Measurements from ENCODE around the gene CCM2.
"Not testable (repeated sequence)": the region's sequence is repeated elsewhere in the genome, so short reads cannot be mapped to it uniquely, and the experiment has no call there.

CCM2 gene

DNA sequence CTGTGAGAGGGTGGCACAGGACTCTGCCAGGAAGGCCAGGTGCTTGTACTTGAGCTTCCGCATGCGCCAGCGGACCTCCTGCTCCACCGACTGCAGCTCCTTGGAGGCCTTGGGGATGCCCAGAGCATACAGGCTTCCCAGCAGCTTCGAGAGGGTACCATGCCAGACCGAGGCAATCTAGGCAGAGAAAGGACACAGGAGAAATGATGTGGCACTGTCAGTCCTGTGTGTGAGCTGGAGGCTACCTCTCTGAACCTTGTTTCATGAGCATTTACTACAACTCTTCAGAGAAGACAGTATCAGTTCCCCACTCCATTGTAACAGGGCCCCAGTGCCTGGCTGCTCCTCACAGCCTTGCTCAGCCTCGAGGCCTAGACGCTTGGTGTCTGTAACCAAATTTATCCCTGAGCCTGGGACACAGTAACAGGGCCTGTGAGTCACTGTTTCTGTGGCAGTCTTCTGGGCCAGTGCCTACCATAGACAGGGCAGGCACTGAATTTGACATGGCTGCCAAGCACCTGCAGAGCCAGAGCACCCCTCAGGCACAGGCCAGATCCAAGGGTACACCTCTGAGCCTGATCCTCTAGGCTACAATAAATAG, 105.7 kb downstream of the CCM2 start:
- DNase-seq = no peak

DNA sequence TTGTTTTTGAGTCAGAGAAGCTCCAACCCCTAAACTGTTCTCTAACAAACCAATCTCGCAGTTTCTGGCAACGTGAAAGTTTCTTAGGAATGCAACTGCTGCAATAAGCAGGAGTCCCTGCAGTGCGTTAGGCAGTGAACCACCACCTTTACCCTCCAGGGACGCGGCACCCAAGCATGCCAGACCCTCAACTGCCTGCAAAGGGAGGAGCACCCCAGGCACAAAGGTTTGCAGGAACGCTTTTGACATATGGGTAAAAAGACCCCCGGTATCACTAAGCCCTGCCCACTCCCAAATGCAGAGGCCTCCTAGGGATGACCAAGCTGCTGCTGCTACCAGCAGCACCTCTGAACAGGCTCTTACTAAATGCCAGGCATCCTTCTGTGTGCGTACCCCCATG, 106.8 kb downstream of the CCM2 start:
- no peak for DNase-seq

DNA sequence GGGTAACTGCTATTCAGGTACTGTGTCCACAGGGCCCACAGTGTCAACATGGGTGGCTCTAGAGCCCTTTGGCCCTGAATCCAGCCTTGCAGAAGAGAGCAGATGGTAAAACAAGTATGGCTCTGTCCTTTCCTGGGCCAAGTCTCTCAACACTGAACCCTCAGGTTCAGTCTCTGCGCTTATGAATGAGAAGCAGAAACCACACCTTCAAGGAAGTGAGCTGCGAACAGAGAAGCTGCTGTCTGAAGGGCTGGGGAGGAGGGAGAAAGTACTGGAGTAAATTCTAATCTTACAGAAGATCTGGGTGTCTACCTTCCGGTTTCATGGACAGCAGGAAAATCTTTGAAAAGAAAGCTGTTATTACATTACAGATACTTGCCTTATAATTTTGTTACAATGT, 107.4 kb downstream of the CCM2 start:
- DNase-seq = no peak

DNA sequence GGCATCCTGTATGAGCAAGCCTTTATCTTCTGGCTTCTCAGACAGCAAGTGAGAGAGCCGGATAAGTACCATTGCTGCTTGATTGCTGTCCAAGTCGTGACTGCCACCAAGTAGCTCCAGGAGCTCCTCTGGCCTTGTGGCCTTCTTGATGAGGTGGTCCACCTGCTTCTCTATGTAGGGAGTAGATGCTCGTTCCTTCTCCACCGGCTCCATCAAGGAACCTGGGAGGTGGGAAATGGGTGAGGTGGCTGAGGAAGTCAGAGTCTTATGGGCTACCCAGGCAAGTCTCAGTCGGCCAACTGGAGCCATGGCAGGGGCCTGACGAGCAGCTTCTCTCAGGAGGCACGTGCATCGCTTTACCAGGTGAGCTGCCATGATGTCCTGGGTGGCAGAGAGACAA, 108.9 kb downstream of the CCM2 start:
- DNase-seq = no peak

DNA sequence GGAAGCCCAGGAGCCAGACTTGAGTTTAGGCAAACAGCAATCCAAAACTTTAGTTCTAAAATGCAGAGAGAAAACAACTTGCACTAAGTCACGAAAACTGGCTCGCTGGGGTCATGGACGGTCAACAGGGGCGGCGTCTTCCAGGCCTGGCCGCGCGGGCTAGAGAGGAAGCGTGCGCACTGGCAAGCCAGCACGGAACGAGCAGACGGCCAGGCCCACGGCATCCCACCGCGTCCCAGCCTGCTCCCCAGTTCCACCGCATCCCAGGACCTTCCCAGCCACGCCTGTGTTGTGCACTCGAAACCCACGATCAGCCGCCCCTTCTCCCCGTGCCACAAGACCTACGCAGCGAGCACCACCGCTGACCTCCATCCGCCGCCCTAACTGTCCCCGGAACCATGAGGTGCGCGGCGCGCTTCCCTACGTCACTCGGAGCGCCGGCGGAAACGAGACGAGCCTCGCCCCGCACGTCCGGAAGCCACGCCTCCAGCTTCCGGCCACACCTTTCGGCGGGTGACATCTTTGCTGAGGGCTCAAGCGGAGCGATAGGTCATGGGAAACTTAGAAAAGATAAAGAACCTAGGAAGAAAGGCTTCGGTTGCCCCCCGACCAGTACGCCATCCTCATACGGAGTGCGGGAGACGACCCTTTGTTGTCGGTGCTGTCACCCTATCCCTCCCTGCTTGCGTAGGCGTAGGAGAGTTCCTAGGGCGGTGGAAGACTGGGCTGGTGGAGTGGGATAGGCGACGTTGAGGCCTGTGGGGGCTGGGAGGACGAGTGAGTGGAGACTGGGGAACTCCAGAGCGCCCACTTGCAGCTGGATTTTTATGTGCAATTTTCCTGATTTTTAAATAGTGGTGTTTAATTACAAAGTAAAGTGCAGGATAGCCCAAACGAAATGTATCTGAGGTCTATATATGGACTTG, 111.6 kb downstream of the CCM2 start, which contains the start of gene TBRG4:
Gene TBRG4, minus strand, starts transcription at position 400 of the 926 bp plus-strand sequence. CDS start 2,460 bp downstream, outside the sequence.
- DNase-seq = peak; percentile 98

DNA sequence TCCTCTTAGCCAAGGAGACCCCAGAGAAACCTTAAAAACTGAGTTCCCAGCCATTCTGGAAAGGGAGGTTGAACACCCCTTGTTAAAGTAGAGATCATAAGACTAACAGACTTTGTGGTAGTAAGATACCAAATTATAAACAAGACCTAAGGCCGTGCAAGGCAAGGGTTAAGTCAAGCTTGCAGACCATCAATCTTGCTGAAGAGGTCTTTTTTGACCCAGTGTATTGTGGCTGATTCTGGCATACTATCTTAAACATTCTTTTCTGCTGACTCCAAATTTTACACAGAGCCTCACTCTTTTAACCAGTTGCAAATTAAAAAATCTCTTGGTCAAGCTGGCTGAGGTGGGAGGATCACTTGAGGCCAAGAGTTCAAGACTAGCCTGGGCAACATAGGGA, 112.6 kb downstream of the CCM2 start:
- DNase-seq = no peak

DNA sequence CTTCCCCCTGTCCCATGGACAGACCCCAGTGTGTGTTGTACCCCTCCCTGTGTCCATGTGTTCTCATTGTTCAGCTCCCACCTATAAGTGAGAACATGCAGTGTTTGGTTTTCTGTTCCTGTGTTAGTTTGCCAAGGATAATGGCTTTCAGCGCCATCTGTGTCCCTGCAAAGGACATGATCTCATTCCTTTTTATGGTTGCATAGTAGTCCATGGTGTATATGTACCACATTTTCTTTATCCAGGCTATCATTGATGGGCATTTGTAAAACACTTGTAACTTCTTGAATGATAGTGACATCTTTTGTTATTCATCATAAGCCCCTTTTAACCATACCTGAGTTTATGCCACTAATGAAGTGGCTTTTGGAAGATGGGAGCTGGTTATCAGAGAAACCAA, 114.3 kb downstream of the CCM2 start:
- DNase-seq = not testable (repeated sequence)

DNA sequence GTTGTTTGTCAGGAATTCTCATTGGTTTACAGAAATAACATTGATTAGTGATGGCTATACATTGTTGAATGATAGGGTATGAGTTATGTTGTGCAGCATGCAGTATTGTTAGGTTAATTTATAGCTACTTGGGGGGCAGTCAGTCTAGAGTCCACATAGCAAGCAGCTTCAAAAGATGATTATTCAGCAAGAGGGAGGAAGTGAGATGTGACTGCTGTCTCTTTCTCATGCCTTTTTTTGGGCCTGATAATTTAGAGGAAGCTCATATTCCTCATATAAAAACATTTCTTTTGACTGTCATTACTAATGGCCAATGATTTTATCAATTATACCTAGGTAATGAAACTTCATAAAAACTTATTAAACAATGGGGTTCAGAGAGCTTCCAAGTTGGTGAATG, 114.9 kb downstream of the CCM2 start:
- no peak for DNase-seq

DNA sequence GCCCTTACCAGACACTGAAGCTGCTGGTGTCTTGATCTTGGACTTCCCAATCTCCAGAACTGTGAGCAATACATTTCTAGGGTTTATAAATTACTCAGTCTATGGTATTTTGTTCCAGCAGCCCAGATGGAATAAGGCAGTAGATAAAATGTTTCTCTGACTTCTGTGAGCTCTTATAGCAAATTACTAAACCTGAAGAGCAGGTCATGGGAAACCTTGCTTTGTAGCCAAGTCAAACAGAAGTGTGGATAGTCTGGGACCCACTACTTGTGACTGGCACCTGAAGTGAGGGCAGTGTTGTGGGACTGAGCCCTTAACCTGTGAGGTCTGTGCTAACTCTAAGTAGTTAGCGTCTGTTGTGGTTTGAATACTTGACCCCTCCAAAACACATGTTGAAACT, 116.0 kb downstream of the CCM2 start:
- no peak for DNase-seq

DNA sequence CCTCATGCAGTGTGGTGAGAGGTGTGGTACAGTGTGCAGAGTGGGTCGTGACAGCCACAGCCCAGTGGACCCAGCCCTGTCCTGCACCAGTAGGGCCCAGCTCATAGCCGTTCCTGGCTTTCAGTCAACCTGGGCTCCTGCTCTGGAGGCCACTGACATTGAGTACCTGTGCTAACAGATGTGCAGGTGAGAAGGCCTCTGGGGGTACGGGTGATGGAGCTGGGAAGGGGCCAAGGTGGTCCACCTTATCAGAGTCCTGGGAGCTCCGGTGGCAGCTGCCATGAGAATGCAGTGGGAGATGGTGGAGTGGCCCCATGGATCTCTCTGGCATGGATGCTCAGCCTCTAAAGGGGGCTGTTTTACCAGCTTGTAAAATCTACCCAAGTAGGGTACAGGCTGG, 117.6 kb downstream of the CCM2 start:
- no peak for DNase-seq

DNA sequence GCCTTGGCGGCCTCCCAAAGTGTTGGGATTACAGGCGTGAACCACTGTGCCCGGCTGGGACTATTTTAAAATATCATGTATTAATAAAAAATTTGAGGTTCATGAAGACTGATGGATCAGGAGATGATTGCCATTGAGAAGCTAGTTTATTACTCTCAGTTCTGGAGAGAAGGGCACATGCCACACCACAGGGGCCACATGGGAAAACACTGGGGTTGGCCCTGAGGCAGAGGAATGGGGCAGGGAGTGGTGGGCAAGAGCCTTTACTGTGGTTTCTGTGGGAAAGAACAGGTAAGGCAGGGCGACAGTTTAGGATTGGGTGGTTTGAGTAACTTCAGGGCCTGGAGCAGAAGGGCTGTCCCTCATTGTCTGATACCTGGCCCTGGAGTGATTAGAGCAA, 118.3 kb downstream of the CCM2 start:
- DNase-seq = no peak

DNA sequence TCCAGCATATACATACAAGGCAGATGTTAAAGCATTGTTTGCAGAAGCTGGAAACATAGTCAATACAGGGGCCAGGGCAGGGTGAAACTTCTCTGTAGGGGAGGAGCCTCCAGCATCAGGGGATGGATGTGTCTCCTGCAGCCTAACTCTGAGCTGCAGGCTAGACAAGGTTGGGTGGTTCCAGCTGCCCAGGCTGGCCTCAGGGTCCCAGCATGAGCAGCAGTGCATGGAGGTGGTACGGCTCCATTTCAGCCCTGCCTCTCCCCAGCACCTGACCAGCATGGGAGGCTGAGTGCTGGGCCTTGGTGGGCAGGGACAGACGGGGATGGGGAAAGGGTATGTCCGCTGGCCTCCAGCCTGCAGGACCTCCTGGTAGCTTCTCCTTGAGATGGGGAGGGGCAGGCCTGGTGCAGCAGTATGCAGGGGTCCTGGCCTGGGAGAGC, 118.9 kb downstream of the CCM2 start:
- no peak for DNase-seq

DNA sequence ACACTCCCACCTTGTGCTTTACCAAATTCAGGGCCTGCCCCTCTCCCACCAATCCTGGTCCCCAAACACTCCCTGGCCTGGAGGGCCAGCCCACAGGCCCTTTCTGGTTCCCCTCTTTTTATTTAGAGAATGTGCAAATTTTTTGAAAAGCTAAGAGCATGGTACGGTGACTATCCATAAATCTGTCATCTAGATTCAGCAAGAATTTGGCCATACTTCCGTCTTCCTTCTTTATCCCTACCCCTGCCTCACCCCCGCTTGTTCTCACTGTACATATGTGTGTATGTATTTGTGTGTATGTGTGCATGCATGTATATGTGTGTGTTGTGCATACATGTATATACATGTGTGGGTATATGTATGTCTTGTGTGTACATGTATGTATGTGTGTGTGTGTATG, 119.5 kb downstream of the CCM2 start:
- no peak for DNase-seq

DNA sequence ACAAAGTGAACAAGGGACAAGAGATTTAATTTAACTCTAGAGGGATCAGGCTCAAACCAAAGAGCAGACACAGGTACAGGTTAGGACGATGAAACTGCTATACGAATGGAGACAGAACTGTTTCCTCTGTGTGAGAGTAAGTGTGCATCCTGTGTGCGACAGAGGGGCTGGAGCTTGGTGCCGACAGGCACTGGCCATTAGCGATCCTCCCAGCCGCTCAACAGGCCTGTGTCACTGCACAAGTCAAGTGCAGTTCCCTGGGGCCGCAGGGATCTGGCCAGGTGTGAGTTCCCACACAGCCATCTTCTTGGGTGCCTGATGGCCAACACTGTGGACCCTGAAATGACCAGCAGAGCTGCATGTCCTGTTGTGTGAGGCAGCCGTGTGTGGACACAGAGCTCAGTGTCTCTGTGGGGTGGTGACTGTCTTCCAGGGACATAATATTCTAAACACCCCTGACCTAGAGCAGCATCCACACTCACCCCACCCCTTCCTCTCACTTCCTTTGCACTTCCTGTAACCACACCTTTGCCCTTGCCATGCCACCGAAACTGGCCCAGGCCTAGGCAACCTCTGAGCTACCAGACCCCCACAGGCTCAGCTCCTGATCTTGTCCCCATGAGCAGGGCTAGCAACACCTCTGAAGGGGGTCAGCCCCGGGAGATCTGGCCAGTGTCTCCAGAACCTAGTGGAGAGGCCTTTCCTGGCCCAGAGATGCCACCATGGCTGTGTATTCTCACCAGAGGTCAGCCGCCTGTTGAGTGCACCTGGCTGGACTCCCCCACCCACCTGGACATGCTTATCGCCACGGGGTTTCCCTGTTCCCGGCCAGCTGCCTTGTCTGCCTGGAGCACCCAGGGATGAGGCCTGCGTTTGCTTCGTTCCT, 123.2 kb downstream of the CCM2 start:
- no peak for DNase-seq

DNA sequence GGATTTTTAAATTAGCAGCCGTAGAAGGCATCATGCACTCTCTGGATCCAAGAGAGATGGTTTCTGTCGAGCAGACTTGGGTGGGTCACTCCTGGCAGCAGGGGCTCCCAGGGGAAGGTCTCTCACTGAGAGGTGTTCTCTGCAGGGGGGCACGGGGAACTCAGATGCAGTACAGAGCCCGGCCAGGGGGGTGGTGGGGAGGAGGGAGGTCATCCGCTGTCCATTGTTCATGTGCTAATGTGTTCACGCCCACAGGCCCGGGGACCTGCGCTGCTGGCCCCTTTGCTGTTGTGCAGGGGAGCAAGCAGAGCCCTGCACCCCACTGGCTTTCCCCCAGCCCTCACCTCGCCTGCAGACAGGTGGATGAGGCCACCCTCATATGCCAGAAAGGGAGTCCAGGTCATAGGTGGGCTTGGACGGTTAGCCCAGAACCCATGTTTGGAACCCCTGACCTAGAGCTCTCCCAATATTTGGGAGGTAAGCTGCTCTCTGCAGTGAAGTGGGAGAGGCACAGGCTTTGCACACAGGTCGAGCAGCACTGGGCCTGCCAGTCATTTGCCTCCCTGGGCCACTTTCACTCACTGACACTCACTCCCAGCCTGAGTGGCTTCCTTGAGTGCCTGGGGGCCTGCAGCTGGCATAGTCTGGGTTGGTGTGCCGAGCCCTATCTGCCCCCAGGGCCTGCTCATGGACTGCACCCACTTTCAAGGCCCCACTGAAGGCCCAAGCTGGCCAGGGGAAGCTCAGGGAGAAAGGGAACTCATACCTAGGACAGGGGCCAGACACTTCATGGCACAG, 124.1 kb downstream of the CCM2 start:
- no peak for DNase-seq

DNA sequence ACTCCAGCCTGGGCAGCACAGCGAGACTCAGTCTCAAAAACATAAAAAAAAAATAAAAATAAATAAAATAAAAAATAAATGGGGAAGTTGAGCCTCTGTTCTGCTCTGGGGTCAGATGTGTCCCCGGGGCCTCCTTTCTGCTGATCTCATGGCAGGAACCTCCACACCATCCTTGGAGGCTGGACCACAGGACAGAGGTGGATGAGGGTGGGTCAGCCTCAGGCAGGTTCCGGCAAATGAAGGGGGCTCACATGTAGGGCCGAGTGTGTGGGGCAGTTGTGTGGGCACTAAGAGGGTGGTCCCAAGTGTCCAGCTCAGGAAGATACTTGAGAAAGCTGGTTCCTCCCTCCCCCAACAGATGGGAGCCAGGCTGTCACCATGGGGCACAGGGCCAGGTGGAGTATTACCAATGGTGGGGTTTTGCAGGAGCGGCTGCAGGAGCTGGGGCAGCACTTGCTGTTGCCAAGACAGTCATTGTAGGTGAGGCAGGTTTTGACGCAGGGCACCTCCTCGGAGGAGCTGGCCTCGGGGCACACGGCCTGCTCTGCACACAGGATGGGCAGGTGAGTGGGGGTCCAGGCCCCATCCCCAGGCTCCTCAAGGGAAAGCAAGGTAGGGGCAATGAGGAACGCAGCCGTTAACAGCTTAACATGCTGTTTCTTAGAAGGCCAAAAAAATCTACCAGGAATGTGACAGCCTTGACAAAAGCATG, 125.3 kb downstream of the CCM2 start:
- no peak for DNase-seq

Measured in inflammatory macrophage treated with lipopolysaccharide for 4 hours (primary cell).